A673 (cell line): Measurements from ENCODE around the gene APBB2. TPM values are rescaled to one million over a fixed set of nuclear protein-coding genes. Genes with fewer than 3 reads are reported as not detected.

Experiments used
- BruUV-seq: library from RNA; stranded (reverse); fragments of 400-500 nt; replicated peaks from 2 replicates; lab custom pipeline; 2021; lab: Mats Ljungman, UMichigan
- CTCF ChIA-PET: fragments of 300-600 bp; sonication (Branson Sonifier 250); formaldehyde crosslinking; loops from one replicate; lab custom pipeline; 2022; ENCODE audit warnings: antibody characterized with exemption; lab: Charles Lee
- POLR2A ChIA-PET: fragments of 300-600 bp; sonication (Branson Sonifier 250); formaldehyde crosslinking; loops from one replicate; lab custom pipeline; 2022; ENCODE audit warnings: antibody characterized with exemption; ENCODE audit not compliant: low non-redundant PET; lab: Charles Lee
- DNase-seq: peaks from one replicate; pipeline ENCODE4 v3.0.0-alpha.2; 2015; ENCODE audit warnings: low spot score
- H3K27ac ChIP-seq: fragments of 200-600 bp; sonication (generic); 2 replicates; pipeline ENCODE4 v1.5.1; 2016; ENCODE audit warnings: mixed run types, low read depth, mild to moderate bottlenecking, mixed read lengths, antibody characterized with exemption, low read length; ENCODE audit not compliant: poor library complexity, severe bottlenecking
- H3K27me3 ChIP-seq: fragments of 200-600 bp; sonication (generic); replicated peaks from 2 replicates; pipeline ENCODE4 v1.6.1; 2017; ENCODE audit warnings: mixed run types, low read depth, mild to moderate bottlenecking, mixed read lengths, antibody characterized with exemption, low read length; ENCODE audit not compliant: insufficient read depth, poor library complexity
- H3K36me3 ChIP-seq: fragments of 200-600 bp; sonication (generic); 2 replicates; pipeline ENCODE4 v1.6.1; 2016; ENCODE audit warnings: mixed run types, mild to moderate bottlenecking, mixed read lengths, antibody characterized with exemption, low read length; ENCODE audit not compliant: insufficient read depth, poor library complexity, severe bottlenecking
- H3K4me1 ChIP-seq: fragments of 200-600 bp; sonication (generic); 2 replicates; pipeline ENCODE4 v1.6.1; 2017; ENCODE audit warnings: mixed run types, mild to moderate bottlenecking, mixed read lengths, antibody characterized with exemption, low read length; ENCODE audit not compliant: insufficient read depth, poor library complexity, severe bottlenecking
- H3K4me3 ChIP-seq: fragments of 200-600 bp; sonication (generic); 2 replicates; pipeline ENCODE4 v1.5.1; 2016; ENCODE audit warnings: low read depth, mixed run types, mild to moderate bottlenecking, mixed read lengths, low read length; ENCODE audit not compliant: poor library complexity, severe bottlenecking
- H3K9me3 ChIP-seq: fragments of 200-600 bp; sonication (generic); 2 replicates; pipeline ENCODE4 v1.6.1; 2016; ENCODE audit warnings: mixed run types, low read depth, mild to moderate bottlenecking, mixed read lengths, antibody characterized with exemption, low read length; ENCODE audit not compliant: poor library complexity, severe bottlenecking
- CTCF ChIP-seq: fragments of 300-800, 200-600 bp; sonication (generic); conservative IDR thresholded peaks from 2 replicates; pipeline ENCODE4 v1.5.1; 2017; ENCODE audit warnings: low read depth, mild to moderate bottlenecking, antibody characterized with exemption, low read length, moderate library complexity, mixed read lengths
- EZH2 ChIP-seq: fragments of 200-600 bp; sonication (generic); IDR thresholded peaks from 2 replicates; pipeline ENCODE4 v1.6.1; 2017; ENCODE audit warnings: borderline replicate concordance, low read depth, mild to moderate bottlenecking, mixed read lengths, antibody characterized with exemption, low read length; ENCODE audit not compliant: poor library complexity, severe bottlenecking
- intact Hi-C: fragments of 100-400 bp; cut with micrococcal nuclease; formaldehyde crosslinking; loops from one replicate; pipeline ENCODE4 v1.10.0; 2022; ENCODE audit not compliant: unreplicated experiment
- total RNA-seq: library from RNA; stranded (reverse); gene quantifications from 2 replicates; pipeline ENCODE4 v1.2.3, GENCODE V29; 2021

Gene APBB2
- total RNA-seq, 1 experiment from 2014 or later = 10.3 TPM

GRCh38 chr4:41122775-41123174, 91.6 kb downstream of the APBB2 start:
- DNase-seq = no peak
- Histone ChIP-seq H3K36me3 (no peaks in the 10 kb centered on the region), H3K27me3 (no peaks in the 10 kb centered on the region), H3K4me1 (no peaks in the 10 kb centered on the region), H3K4me3 (no peak overlapping the region), H3K27ac (no peak overlapping the region), H3K9me3 (no peaks in the 10 kb centered on the region)
- ChIA-PET POLR2A (no interaction called here), CTCF (no interaction called here)
- no peak for TF ChIP-seq EZH2
- no peak for TF ChIP-seq CTCF
- intact Hi-C loops = no loop called here
- BruUV-seq = no TSS peak

- CTCF ChIA-PET = no interaction called here
Observed at GRCh38 chr4:41122309-41122708, 92.0 kb downstream of the APBB2 start.

GRCh38 chr4:41121906-41122305, 92.4 kb downstream of the APBB2 start:
- H3K27ac ChIP-seq = no peak overlapping the region
- POLR2A ChIA-PET = no interaction called here
- intact Hi-C loops = no loop called here
- TF ChIP-seq EZH2 = no peak
- TF ChIP-seq CTCF = no peak
- H3K4me3 ChIP-seq = no peak overlapping the region
- CTCF ChIA-PET = no interaction called here
- H3K27me3 ChIP-seq = no peaks in the 10 kb centered on the region
- no peaks in the 10 kb centered on the region for H3K4me1 ChIP-seq
- no TSS peak for BruUV-seq
- DNase-seq = no peak
- no peaks in the 10 kb centered on the region for H3K36me3 ChIP-seq
- H3K9me3 ChIP-seq = no peaks in the 10 kb centered on the region

More at GRCh38 chr4:41122309-41122708, 92.0 kb downstream of the APBB2 start:
- no peaks in the 10 kb centered on the region for H3K27me3 ChIP-seq
- H3K9me3 ChIP-seq = no peaks in the 10 kb centered on the region
- TF ChIP-seq CTCF (no peak), EZH2 (no peak)
- H3K27ac ChIP-seq = no peak overlapping the region
- DNase-seq = no peak
- BruUV-seq = no TSS peak
- POLR2A ChIA-PET = no interaction called here
- H3K4me3 ChIP-seq = no peak overlapping the region
- intact Hi-C loops = no loop called here
- H3K4me1 ChIP-seq = no peaks in the 10 kb centered on the region
- H3K36me3 ChIP-seq = no peaks in the 10 kb centered on the region
